Stomach (tissue), 9 donors: ENCODE data around the gene MYO10. TPM values are rescaled to one million over a fixed set of nuclear protein-coding genes. Genes with fewer than 3 reads are reported as not detected.

Experiments used
- DNase-seq, 2 donors: peaks; one replicate each; pipeline versions ENCODE4 v3.0.0 to v3.0.0-alpha.2; 2013 to 2019
- H3K27ac ChIP-seq, 5 donors: fragments of 200-600 bp in 4 of 5; sonication (generic) in 4 of 5; one replicate each; pipeline ENCODE4 v1.5.1; 2013 to 2019; ENCODE audit warnings: mild to moderate bottlenecking in 1 of 5, moderate library complexity in 1 of 5
- H3K27me3 ChIP-seq, 3 donors: fragments of 200-600 bp; sonication (generic); one replicate each; pipeline ENCODE4 v1.5.1; 2017 to 2019; ENCODE audit warnings: mixed run types in 1 of 3
- H3K36me3 ChIP-seq, 4 donors: fragments of 200-600 bp; sonication (generic); 1 replicate in 3 of 4; 2 replicates in 1 of 4; pipeline ENCODE4 v1.5.1; 2016 to 2019
- H3K4me1 ChIP-seq, 4 donors: fragments of 200-600 bp; sonication (generic); one replicate each; pipeline ENCODE4 v1.5.1; 2016 to 2019
- H3K4me3 ChIP-seq, 4 donors: fragments of 200-600 bp; sonication (generic) in 3 of 4; one replicate each; pipeline ENCODE4 v1.5.1; 2016 to 2019; ENCODE audit warnings: mild to moderate bottlenecking in 1 of 4
- H3K9me3 ChIP-seq, 4 donors: fragments of 200-600 bp; sonication (generic); one replicate each; pipeline ENCODE4 v1.5.1; 2016 to 2019
- CTCF ChIP-seq, 7 experiments: fragments of 450-650 bp in 4 of 7; fragments of 200-600 bp in 3 of 7; sonication (generic) in 3 of 7; IDR thresholded peaks; one replicate each; pipeline ENCODE4 v1.5.1; 2016 to 2019; ENCODE audit warnings: antibody characterized with exemption in 7 of 7, control low read depth in 2 of 7, mild to moderate bottlenecking in 1 of 7
- EP300 ChIP-seq: sonication (generic); formaldehyde crosslinking; IDR thresholded peaks from one replicate; pipeline ENCODE4 v1.6.1; 2017; ENCODE audit warnings: antibody characterized with exemption
- POLR2A ChIP-seq, 4 donors: fragments of 450-650 bp; IDR thresholded peaks; one replicate each; pipeline ENCODE4 v1.6.1; 2016; ENCODE audit warnings: antibody characterized with exemption in 4 of 4, control low read depth in 2 of 4, mild to moderate bottlenecking in 1 of 4, moderate library complexity in 1 of 4
- POLR2AphosphoS5 ChIP-seq, 3 donors: sonication (generic); formaldehyde crosslinking; IDR thresholded peaks; one replicate each; pipeline ENCODE4 v1.6.1; 2016; ENCODE audit warnings: antibody characterized with exemption in 3 of 3
- WGBS, 5 donors: extraction: QIAGEN DNeasy Blood & Tissue Kit in 3 of 5; methylation state at CpG; one replicate each; pipeline versions ENCODE4 v1.1.5 to v1.1.7; 2013 to 2018; 5-methylcytosine and 5-hydroxymethylcytosine counted together
- intact Hi-C: fragments of 100-400 bp; cut with DNase I; formaldehyde crosslinking; loops from one replicate; pipeline ENCODE4 v1.15.1; 2023; ENCODE audit warnings: low total_unique reads
- polyA plus RNA-seq, 3 donors: library from polyadenylated mRNA; stranded (reverse); fragments of 200-250 nt; gene quantifications; one replicate each; pipeline ENCODE4 v1.2.3, GENCODE V29; 2013
- total RNA-seq, 5 donors: library from RNA; depleted of rRNA; stranded (reverse); fragments of >200 nt; gene quantifications; one replicate each; pipeline versions ENCODE4 v1.1.0 to v1.2.3, GENCODE V29; 2014 to 2016
- donor health status: healthy with polysubstance abuse.
- donor health status: Bipolar disorder and iron deficiency.
- donor health status: healthy.

MYO10 gene
- total and polyA plus RNA-seq, 8 donors, result 6.8 to 233 (median 76.5) TPM

DNA sequence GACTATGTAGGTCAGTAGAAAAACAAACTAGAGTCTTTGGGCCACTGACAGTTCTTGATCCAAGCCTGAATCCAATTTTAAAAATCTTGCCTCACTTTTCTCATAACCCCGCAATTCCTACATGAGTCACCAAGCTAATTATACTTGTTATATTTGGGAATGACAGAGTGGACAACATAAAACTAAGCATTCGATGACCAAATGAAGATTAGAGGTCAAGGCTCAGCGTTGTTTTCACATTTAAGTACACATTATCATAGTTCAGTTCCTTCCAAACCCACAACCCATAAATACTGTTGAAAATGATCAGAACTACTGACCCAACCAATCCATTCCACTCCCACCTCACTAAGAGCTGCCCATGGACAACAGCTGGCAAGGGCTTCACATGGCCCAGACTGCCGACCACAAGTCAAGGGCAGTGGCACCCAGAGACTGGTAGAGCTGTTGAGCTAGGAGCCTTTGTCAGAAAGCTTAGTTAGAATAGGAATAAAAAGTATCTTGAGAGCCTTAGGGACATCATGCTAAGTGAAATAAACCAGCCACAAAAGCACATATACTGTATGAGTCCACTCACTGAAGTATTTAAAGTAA lies 64.2 kb downstream of the MYO10 start:
- H3K36me3 ChIP-seq, result peaks cover 6 to 27% (median 19%) of the 10 kb centered on the region in 4 donors
- H3K4me1 ChIP-seq, result peaks cover 7 to 32% (median 17%) of the 10 kb centered on the region in 4 donors
- intact Hi-C loops, result no loop called here
- TF ChIP-seq CTCF (IDR thresholded peaks at IDR 0.05) (no peak), POLR2A (IDR thresholded peaks at IDR 0.05) (no peak), EP300 (no peak), POLR2AphosphoS5 (IDR thresholded peaks at IDR 0.05) (peak in 1 of 3 donors; percentile 44)
- no peaks in the 10 kb centered on the region for H3K27me3 ChIP-seq
- H3K4me3 ChIP-seq, result no peak overlapping the region
- WGBS, 5 donors, result 64 to 79% (median 74%) methylated on average over 4 of the region's 4 CpGs
- DNase-seq, result no peak
- H3K27ac ChIP-seq, result peak overlapping the region in 4 of 5 donors; percentile 20 to 82 (median 56)
- H3K9me3 ChIP-seq, result peaks cover 0 to 10% (median 0%) of the 10 kb centered on the region in 4 donors

GRCh38 chr5:16870878-16871277 lies 65.2 kb downstream of the MYO10 start:
- 60 to 81% (median 64%) methylated on average over 1 of the region's 1 CpG for WGBS, 5 donors

DNA sequence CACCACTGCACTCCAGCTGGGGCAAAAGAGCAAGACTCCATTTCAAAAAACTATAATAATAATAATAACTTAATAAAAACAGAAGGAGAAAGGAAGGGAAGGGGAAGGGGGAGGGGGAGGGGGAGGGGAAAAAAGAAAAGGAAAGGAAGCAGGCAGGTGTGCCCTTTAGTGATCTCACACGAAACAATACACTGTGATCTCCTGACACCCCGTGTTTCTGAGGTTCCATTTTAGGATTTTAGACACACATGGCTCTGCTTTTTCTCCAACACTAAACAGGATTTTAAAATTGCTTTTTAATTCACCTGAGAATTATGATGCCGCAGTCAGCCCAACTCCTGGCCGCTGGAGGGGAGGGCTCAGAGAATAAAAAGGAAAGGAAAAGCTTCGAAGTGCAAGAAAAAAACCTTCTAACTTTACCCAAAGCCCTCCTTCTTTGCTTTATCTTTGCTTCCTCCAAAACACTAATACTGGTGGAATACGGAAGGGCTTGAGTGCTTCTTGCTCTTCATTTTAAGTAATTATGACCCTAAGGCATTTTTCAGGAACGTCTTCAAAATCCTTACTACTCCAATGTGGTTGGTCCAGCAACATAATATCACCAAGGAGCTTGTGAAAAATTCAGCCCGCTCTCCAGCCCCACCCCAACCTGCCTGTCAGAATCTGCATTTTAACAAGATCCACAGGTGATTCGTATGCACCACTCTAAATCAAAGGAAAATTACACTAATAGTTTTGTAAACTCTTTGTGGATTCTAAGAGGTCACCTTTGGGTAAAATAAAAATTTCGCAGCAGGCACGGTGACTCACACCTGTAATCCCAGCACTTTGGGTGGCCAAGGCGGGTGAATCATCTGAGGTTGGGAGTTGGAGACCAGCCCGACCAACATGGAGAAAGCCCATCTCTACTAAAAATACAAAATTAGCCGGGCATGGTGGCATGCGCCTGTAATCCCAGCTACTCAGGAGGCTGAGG lies 66.0 kb downstream of the MYO10 start:
- H3K4me1 ChIP-seq, result peaks cover 14 to 39% (median 27%) of the 10 kb centered on the region in 4 donors
- intact Hi-C loops, result no loop called here
- H3K9me3 ChIP-seq, result peaks cover 0 to 10% (median 0%) of the 10 kb centered on the region in 4 donors
- WGBS, 5 donors, result 81 to 86% (median 85%) methylated on average over 15 of the region's 15 CpGs
- H3K27ac ChIP-seq, result peak overlapping the region in 3 of 5 donors; percentile 20 to 82 (median 50)
- no peak for DNase-seq
- H3K4me3 ChIP-seq, result no peak overlapping the region
- TF ChIP-seq POLR2A (IDR thresholded peaks at IDR 0.05) (no peak), POLR2AphosphoS5 (IDR thresholded peaks at IDR 0.05) (no peak), EP300 (no peak), CTCF (IDR thresholded peaks at IDR 0.05) (no peak)
- no peaks in the 10 kb centered on the region for H3K27me3 ChIP-seq
- peaks cover 6 to 17% (median 13%) of the 10 kb centered on the region in 4 donors for H3K36me3 ChIP-seq

More at GRCh38 chr5:16870878-16871277, 65.2 kb downstream of the MYO10 start:
- Histone ChIP-seq H3K27me3 (no peaks in the 10 kb centered on the region), H3K4me3 (no peak overlapping the region), H3K27ac (peak overlapping the region in 4 of 5 donors; percentile 20 to 82 (median 56)), H3K4me1 (peaks cover 14 to 38% (median 24%) of the 10 kb centered on the region in 4 donors), H3K9me3 (peaks cover 0 to 10% (median 0%) of the 10 kb centered on the region in 4 donors), H3K36me3 (peaks cover 6 to 21% (median 16%) of the 10 kb centered on the region in 4 donors)
- intact Hi-C loops, result no loop called here
- no peak for DNase-seq
- TF ChIP-seq EP300 (no peak), POLR2A (IDR thresholded peaks at IDR 0.05) (no peak), CTCF (IDR thresholded peaks at IDR 0.05) (no peak), POLR2AphosphoS5 (IDR thresholded peaks at IDR 0.05) (no peak)

DNA sequence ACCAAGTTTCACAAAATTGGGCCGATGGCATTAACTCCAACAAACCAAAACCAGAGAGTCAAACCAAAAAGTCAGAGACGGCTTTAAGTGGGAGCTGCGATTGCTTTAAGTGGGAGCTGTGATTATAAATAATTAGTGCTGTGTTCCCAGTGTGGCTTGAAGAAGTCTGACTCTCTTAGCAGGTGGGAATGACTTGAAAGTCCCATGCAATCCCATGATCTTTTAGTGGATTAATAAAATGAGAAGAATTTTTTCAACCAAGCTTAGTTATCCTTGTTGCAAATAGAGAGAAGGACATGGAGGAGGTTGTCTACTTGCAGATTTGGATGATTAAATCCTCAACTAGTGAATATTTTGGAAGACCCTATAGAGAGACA lies 68.5 kb downstream of the MYO10 start:
- peak overlapping the region in 3 of 5 donors; percentile 66 to 81 (median 68) for H3K27ac ChIP-seq
- H3K4me3 ChIP-seq, result no peak overlapping the region
- no peak for TF ChIP-seq EP300
- no peak for TF ChIP-seq POLR2A (IDR thresholded peaks at IDR 0.05)
- no peak for TF ChIP-seq CTCF (IDR thresholded peaks at IDR 0.05)
- H3K4me1 ChIP-seq, result peaks cover 20 to 63% (median 47%) of the 10 kb centered on the region in 4 donors
- no peaks in the 10 kb centered on the region for H3K36me3 ChIP-seq
- WGBS, 5 donors, result 86 to 93% (median 87%) methylated on average over 3 of the region's 3 CpGs
- no peaks in the 10 kb centered on the region for H3K27me3 ChIP-seq
- intact Hi-C loops, result no loop called here
- DNase-seq, result no peak
- no peaks in the 10 kb centered on the region for H3K9me3 ChIP-seq
